IgD-negative memory B cell (primary cell): ENCODE results near the gene FHIP2A. TPM values are rescaled to one million over a fixed set of nuclear protein-coding genes. Genes with fewer than 3 reads are reported as not detected.
A peak's percentile ranks its signal among the peaks of the same experiment; 100 is the strongest.
"Not testable (repeated sequence)": the region's sequence is repeated elsewhere in the genome, so short reads cannot be mapped to it uniquely, and the experiment has no call there.

Experiments
- H3K27ac Mint-ChIP-seq, 3 donors: one replicate each; pipeline ENCODE4 v1.8.0; 2020 to 2022; ENCODE audit warnings: mild to moderate bottlenecking in 3 of 3, mixed read lengths in 3 of 3, moderate library complexity in 1 of 3
- H3K27me3 Mint-ChIP-seq: one replicate; pipeline ENCODE4 v1.8.0; 2021; ENCODE audit warnings: mixed read lengths
- H3K36me3 Mint-ChIP-seq: one replicate; pipeline ENCODE4 v1.8.0; 2020; ENCODE audit warnings: mild to moderate bottlenecking, mixed read lengths
- H3K4me1 Mint-ChIP-seq, 3 donors: one replicate each; pipeline ENCODE4 v1.8.0; 2020 to 2022; ENCODE audit warnings: mixed read lengths in 3 of 3, mild to moderate bottlenecking in 1 of 3
- H3K4me3 Mint-ChIP-seq, 4 donors: one replicate each; pipeline ENCODE4 v1.8.0; 2020 to 2022; ENCODE audit warnings: mild to moderate bottlenecking in 4 of 4, mixed read lengths in 4 of 4, moderate library complexity in 3 of 4
- H3K9me3 Mint-ChIP-seq, 3 donors: one replicate each; pipeline ENCODE4 v1.8.0; 2020 to 2021; ENCODE audit warnings: mixed read lengths in 3 of 3, mild to moderate bottlenecking in 1 of 3
- polyA plus RNA-seq: library from polyadenylated mRNA; unstranded; fragments of 300-500 nt; fragmentation: Illumina TruSeq; gene quantifications from one replicate; pipeline ENCODE4 v1.2.3, GENCODE V29; 2021

The FHIP2A gene, protein sequence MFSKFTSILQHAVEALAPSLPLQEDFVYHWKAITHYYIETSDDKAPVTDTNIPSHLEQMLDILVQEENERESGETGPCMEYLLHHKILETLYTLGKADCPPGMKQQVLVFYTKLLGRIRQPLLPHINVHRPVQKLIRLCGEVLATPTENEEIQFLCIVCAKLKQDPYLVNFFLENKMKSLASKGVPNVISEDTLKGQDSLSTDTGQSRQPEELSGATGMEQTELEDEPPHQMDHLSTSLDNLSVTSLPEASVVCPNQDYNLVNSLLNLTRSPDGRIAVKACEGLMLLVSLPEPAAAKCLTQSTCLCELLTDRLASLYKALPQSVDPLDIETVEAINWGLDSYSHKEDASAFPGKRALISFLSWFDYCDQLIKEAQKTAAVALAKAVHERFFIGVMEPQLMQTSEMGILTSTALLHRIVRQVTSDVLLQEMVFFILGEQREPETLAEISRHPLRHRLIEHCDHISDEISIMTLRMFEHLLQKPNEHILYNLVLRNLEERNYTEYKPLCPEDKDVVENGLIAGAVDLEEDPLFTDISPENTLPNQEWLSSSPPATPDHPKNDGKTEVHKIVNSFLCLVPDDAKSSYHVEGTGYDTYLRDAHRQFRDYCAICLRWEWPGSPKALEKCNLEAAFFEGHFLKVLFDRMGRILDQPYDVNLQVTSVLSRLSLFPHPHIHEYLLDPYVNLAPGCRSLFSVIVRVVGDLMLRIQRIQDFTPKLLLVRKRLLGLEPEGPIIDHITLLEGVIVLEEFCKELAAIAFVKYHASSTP
- 8.8 TPM for polyA plus RNA-seq

DNA sequence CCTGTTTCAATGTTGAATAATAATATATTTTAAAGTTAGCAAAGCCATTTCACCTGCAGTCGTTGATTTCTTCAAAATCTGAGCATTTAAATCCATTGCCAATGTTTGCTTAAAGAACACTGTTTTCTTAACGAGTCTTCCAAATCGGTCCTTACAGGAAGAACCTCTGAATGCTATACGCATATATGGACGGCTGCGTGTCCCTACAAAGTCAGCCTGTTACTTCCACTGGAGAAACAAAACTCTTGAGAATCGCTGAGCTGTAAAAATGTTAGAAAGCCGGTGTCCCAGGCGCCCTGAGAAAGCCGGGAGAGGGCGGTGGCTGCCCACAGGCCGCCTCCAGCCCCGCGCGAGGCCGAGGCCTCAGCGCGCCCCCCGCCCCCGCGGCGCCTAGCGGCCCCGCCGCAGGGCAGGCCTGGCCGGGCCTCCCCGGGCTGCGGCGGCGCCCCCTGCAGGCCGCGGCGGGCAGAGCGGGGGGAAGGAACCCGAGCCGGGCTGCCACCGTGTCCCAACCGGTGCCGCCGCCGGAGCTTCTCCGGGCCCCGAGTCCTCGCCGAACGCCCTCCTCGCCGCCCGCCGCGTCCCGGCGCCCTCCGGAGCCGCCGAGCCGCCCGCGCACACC is at the start of gene FHIP2A:
TSS of gene FHIP2A (plus strand) at position 488 of the 622 bp plus-strand sequence. CDS start 299 bp downstream, outside the sequence.
- peaks cover 20 to 31% (median 23%) of the 10 kb centered on the region in 3 donors for H3K4me1 Mint-ChIP-seq
- no peaks in the 10 kb centered on the region for H3K27me3 Mint-ChIP-seq
- peaks cover 1% of the 10 kb centered on the region for H3K36me3 Mint-ChIP-seq
- peak within 1 kb of the TSS; percentile 94 to 98 (median 94) for H3K27ac Mint-ChIP-seq
- peaks cover 0 to under 1% (median 0%) of the 10 kb centered on the region in 3 donors for H3K9me3 Mint-ChIP-seq
- H3K4me3 Mint-ChIP-seq = peak within 1 kb of the TSS; percentile 94 to 99 (median 97)

DNA sequence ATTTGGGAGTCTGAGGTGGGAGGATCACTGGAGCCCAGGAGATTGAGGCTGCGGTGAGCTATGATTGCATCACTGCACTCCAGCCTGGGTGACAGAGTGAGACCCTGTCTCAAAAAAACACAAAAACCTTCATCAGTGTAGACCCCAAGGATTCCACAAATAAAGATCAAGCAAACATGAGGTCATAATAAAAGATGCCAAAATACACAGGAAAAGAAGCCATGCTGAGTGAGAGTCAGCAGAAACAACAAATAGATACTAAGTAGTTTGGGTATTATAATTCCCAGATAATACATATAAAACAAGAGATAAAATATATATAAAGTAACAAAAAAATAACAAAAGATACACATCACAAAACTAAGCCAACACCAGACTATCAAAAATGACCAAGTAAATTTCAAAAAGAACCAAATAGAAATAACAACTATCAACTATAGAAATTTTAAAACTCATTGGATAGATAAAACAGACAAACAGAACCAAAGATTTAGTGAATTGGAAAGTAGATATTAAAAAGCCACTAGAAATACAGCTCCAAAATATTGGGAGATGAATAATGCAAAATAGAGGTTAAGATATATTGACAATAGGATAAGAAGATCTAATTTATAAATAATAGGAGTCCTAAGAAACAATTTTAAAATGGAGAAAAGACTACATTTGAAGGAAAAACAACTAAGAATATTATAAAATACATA is 48.9 kb upstream of the FHIP2A start:
- Mint-ChIP-seq H3K36me3 (no peaks in the 10 kb centered on the region), H3K4me3 (no peak overlapping the region), H3K4me1 (peaks cover 3 to 5% (median 4%) of the 10 kb centered on the region in 3 donors), H3K27ac (no peak overlapping the region), H3K9me3 (no peaks in the 10 kb centered on the region), H3K27me3 (peaks cover 10% of the 10 kb centered on the region)

DNA sequence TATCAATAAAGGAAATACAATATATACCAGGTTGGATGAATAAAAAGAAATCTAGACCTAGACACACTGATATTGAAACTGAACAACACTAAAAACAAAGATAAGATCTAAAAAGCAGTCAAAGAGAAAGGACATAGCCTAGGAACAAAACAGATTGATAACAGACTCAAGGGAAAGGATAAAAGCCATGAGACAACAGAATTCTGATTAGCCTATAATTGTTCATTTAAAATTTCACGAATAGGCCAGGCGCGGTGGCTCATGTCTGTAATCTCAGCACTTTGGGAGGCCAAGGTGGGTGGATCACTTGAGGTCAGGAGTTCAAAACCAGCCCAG is 48.4 kb upstream of the FHIP2A start:
- no peaks in the 10 kb centered on the region for H3K9me3 Mint-ChIP-seq
- H3K4me3 Mint-ChIP-seq = no peak overlapping the region
- peaks cover 1% of the 10 kb centered on the region for H3K36me3 Mint-ChIP-seq
- H3K27ac Mint-ChIP-seq = no peak overlapping the region
- H3K4me1 Mint-ChIP-seq = peaks cover 3 to 5% (median 4%) of the 10 kb centered on the region in 3 donors
- peaks cover 10% of the 10 kb centered on the region for H3K27me3 Mint-ChIP-seq

DNA sequence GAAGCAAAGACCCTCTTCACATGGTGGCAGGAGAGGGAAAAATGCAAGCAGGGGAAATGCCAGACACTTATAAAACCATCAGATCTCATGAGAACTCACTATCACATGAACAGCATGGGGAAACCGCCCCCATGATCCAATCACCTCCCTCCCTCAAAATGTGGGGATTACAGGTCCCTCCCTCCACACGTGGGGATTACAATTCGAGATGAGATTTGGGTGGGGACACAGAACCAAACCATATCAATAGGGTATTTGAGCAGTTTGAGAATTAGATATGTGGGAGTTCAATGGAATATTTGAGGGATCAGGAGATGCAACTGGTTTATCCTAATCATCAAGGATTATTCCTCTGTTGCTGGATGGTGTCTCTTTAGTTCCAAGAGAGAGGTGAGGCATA is 46.5 kb upstream of the FHIP2A start:
- not testable (repeated sequence) for H3K27me3 Mint-ChIP-seq, H3K9me3 Mint-ChIP-seq, H3K36me3 Mint-ChIP-seq, H3K27ac Mint-ChIP-seq, H3K4me3 Mint-ChIP-seq, H3K4me1 Mint-ChIP-seq

DNA sequence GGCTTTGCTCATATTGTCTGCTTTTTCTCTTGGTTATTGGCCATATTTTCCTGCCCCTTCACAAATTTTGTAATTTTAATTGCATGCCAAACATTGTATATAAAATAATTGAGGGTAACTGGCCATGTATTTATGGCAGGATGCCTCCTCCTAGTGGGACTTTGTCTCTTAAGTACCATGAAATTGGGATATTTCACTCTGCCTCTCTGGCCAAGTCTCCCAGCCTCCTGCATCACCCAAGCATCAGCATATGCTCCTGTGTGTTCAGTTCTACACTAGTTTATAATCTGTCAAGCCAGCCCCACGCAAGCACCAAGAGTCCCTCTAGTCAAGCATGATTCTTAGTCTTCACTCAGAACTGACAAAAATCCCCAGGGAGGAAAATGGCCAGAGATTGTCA is 44.2 kb upstream of the FHIP2A start:
- H3K4me1 Mint-ChIP-seq = no peaks in the 10 kb centered on the region
- peaks cover 1% of the 10 kb centered on the region for H3K36me3 Mint-ChIP-seq
- H3K27me3 Mint-ChIP-seq = peaks cover 4% of the 10 kb centered on the region
- H3K9me3 Mint-ChIP-seq = no peaks in the 10 kb centered on the region
- no peak overlapping the region for H3K27ac Mint-ChIP-seq
- no peak overlapping the region for H3K4me3 Mint-ChIP-seq

DNA sequence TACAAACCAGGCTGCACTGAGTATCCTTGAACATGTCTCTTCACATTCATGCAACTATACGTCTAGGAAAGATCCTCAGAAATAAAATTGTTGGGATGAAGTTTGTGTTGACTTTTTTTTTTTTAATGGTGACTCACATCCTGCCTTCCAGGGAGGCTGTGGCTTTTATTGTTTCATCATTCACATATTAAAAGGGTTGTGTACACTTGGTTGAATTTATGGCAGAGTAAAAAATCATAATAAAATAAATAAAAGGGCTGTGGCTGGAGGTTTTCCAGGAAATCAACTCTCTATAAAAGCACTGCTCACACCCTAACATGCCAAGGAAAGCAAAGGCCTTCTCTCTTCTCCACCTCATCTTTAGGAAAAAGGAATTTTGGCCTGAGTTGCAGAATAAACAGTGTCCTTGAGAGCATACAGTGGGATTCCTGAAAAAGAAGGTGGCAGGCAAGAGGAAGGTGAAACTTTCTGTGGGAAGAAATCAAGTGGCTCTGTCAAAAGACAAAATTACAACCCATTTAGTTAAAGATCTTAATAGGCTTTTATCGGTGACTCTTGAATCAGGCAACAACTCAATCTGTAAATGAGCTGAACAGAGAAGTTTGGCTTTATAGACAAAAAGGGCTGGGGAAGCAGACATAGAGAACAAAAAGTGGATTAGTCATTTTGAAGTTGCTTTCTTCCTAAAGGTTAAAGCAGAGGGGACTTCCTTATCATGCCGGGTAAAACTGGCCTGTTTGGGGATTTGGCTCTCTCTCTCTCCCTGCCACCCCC is 41.6 kb upstream of the FHIP2A start:
- Mint-ChIP-seq H3K4me1 (no peaks in the 10 kb centered on the region), H3K27ac (no peak overlapping the region), H3K36me3 (peaks cover 3% of the 10 kb centered on the region), H3K9me3 (no peaks in the 10 kb centered on the region), H3K4me3 (no peak overlapping the region), H3K27me3 (peaks cover 4% of the 10 kb centered on the region)

DNA sequence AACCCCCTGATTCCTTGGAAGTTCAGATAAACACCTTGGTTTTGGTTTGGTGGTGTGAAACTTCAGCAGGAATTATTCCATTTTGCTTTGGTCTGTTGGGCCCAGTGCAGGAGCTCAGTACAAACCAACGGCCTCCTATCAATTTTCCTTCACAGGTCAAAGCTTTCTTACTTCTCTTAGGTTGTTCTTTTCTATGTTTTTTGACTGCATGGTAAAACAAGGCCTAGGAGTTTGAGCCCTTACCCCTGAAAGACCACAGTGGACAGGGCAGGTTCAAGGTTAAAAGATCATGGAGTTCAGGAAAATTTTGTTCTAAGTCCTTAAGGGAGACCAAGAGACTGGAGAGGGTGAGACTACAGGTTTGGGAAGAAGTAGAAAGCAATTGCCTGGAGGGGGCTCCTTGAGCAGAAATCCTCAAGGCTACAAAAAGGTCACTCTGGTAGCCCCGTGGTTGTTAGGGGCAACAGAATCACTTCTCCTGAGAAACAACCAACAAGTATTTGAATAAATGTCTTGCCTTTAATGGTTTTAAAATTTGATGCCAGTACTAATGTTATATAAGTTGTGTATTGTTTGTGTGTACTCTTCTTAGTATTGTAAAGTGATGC is 40.9 kb upstream of the FHIP2A start:
- Mint-ChIP-seq H3K27ac (no peak overlapping the region), H3K4me1 (no peaks in the 10 kb centered on the region), H3K27me3 (peaks cover 4% of the 10 kb centered on the region), H3K9me3 (no peaks in the 10 kb centered on the region), H3K4me3 (no peak overlapping the region), H3K36me3 (peaks cover 3% of the 10 kb centered on the region)

DNA sequence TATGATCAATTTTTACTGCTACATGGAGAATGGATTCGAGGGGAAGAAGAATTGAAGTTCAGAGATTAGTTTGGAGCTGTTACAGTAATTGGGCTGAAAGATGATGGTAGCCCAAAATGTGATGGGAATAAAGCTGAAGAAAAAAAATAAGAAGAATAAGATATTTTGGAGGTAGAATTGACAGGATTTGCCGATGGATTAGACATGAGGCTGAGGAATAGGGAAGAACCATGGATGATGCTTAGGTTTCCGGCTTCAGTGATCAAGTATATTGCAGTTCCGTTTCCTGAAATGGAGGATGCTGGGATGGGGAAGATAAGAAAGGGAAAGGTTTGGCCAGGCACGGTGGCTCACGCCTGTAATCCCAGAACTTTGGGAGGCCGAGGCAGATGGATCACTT is 38.9 kb upstream of the FHIP2A start:
- H3K36me3 Mint-ChIP-seq = peaks cover 3% of the 10 kb centered on the region
- no peaks in the 10 kb centered on the region for H3K4me1 Mint-ChIP-seq
- H3K27ac Mint-ChIP-seq = no peak overlapping the region
- no peak overlapping the region for H3K4me3 Mint-ChIP-seq
- H3K9me3 Mint-ChIP-seq = no peaks in the 10 kb centered on the region
- H3K27me3 Mint-ChIP-seq = no peaks in the 10 kb centered on the region

DNA sequence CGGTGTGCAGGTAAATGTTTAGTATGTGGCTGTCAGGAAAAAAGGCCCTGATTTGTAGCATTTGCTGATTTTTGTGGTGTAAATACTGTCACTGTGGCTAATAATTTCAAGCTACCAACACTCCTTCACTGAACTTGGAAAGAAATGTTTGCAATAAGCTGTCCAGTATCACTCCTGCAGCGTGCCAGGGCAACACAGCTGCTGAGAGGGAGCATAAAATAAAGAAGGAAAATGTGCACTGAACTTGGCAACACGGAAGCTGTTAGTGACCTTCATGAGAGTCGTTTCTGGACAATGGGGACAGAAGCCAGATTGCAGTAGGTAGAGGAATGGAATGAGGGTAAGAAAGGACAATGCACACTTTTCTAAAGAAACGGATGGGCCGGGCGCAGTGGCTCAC is 37.9 kb upstream of the FHIP2A start:
- no peaks in the 10 kb centered on the region for H3K4me1 Mint-ChIP-seq
- H3K27me3 Mint-ChIP-seq = no peaks in the 10 kb centered on the region
- peak overlapping the region in 1 of 3 donors; percentile 59 for H3K27ac Mint-ChIP-seq
- H3K4me3 Mint-ChIP-seq = no peak overlapping the region
- H3K36me3 Mint-ChIP-seq = peaks cover 2% of the 10 kb centered on the region
- no peaks in the 10 kb centered on the region for H3K9me3 Mint-ChIP-seq

DNA sequence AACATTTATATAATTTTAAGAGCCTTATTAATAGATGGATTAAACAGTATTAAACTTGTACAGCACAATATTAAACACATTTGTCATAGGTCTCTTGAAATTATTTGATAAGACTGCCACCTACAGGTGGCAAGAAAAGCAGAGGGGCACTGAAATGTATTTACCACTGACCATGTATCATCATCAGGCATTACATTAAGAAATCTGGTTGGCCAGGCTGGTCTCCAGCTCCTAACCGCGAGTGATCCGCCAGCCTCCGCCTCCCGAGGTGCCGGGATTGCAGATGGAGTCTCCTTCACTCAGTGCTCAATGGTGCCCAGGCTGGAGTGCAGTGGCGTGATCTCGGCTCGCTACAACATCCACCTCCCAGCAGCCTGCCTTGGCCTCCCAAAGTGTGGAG is 35.1 kb upstream of the FHIP2A start:
- H3K27me3 Mint-ChIP-seq, H3K36me3 Mint-ChIP-seq, H3K9me3 Mint-ChIP-seq, H3K4me3 Mint-ChIP-seq, H3K4me1 Mint-ChIP-seq: not testable (repeated sequence)
- H3K27ac Mint-ChIP-seq = peak overlapping the region in 1 of 3 donors; percentile 43

DNA sequence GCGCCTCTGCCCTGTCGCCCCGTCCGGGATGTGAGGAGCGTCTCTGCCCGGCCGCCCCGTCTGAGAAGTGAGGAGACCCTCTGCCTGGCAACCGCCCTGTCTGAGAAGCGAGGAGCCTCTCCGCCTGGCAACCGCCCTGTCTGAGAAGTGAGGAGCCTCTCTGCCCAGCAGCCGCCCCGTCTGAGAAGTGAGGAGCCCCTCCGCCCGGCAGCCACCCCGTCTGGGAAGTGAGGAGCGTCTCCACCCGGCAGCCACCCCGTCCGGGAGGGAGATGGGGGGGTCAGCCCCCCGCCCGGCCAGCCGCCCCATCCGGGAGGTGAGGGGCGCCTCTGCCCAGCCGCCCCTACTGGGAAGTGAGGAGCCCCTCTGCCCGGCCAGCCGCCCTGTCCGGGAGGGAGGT is 34.4 kb upstream of the FHIP2A start:
- not testable (repeated sequence) for H3K27ac Mint-ChIP-seq, H3K27me3 Mint-ChIP-seq, H3K36me3 Mint-ChIP-seq, H3K4me3 Mint-ChIP-seq, H3K4me1 Mint-ChIP-seq, H3K9me3 Mint-ChIP-seq

DNA sequence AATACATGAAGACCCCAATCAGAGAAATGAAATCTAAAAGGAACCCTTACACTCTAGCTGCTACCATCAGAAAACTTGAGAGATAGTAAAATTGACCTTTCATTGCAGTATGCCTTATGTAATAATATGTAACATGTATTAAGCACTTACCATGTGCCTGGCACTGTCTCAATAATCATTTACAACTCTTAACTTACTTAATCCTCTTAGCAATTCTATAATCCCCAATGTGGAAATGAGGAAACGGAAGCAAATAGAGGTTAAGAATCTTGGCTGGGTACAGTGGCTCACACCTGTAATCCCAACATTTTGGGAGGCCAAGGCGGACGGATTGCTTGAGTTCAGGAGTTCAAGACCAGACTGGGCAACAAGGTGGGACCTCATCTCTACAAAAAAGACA is 29.8 kb upstream of the FHIP2A start:
- H3K27ac Mint-ChIP-seq = no peak overlapping the region
- no peaks in the 10 kb centered on the region for H3K4me1 Mint-ChIP-seq
- H3K27me3 Mint-ChIP-seq = no peaks in the 10 kb centered on the region
- H3K9me3 Mint-ChIP-seq = peaks cover 0 to 2% (median 0%) of the 10 kb centered on the region in 3 donors
- no peak overlapping the region for H3K4me3 Mint-ChIP-seq
- H3K36me3 Mint-ChIP-seq = peaks cover 4% of the 10 kb centered on the region

DNA sequence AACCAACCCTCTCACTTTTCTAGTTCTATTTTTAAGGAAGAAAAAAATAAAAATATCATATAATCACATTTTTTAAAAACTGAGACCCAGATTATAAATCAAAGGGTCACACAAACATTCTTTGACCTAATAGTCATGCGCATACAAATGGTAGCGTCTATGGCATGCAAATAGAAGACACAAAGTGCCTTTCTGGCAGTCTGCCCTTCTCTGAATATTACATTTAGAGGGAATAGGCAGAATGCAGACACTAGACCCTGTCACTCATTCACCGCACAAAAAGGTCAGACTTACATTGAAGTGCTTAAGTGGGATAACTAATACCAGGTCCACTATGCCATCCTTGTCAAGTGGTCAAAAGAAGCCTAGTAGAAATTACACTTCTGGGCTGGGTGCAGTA is 26.5 kb upstream of the FHIP2A start:
- Mint-ChIP-seq H3K27me3 (no peaks in the 10 kb centered on the region), H3K4me1 (no peaks in the 10 kb centered on the region), H3K27ac (no peak overlapping the region), H3K9me3 (peaks cover 0 to 2% (median 0%) of the 10 kb centered on the region in 3 donors), H3K4me3 (no peak overlapping the region), H3K36me3 (peaks cover 4% of the 10 kb centered on the region)

DNA sequence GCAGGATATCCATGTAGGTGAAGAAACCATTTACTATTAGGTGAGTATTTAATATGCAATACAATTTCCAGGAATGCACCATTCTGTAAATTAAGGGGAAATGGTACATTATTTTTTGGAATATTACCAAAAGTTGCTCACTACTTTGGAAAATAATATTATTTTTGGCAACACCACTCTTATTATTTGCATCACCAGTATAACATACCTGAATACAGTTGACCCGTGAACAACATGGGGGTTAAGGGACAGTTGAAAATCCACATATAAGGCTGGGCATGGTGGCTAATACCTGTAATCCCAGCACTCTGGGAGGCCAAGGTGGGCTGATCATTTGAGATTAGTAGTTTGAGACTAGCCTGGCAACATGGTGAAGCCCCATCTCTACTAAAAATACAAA is 21.2 kb upstream of the FHIP2A start:
- H3K9me3 Mint-ChIP-seq = no peaks in the 10 kb centered on the region
- peaks cover 1% of the 10 kb centered on the region for H3K36me3 Mint-ChIP-seq
- H3K4me1 Mint-ChIP-seq = peaks cover 0 to 2% (median 0%) of the 10 kb centered on the region in 3 donors
- H3K27me3 Mint-ChIP-seq = no peaks in the 10 kb centered on the region
- no peak overlapping the region for H3K27ac Mint-ChIP-seq
- H3K4me3 Mint-ChIP-seq = no peak overlapping the region
